ENCODE measurements around the gene EFNA4. TPM values are rescaled to one million over a fixed set of nuclear protein-coding genes. Genes with fewer than 3 reads are reported as not detected.

EFNA4 gene
- total RNA-seq, 1 experiment from 2014 or later, result 11.8 TPM

GRCh38 chr1:155068599-155068998, 5.1 kb downstream of the EFNA4 start:
- Mint-ChIP-seq H3K4me1 (peaks cover 41 to 49% of the 10 kb centered on the region in 2 experiments), H3K9me3 (no peaks in the 10 kb centered on the region; a peak in 1 of 5 replicates), H3K36me3 (ENCODE audit: insufficient read depth in 1 of 3, low read depth in 3 of 3) (peaks cover 9 to 32% (median 30%) of the 10 kb centered on the region in 3 experiments), H3K4me3 (0 out of 5 replicates have a peak overlapping the region, but pooled peaks of 1 of the 2 experiments have one; percentile 59), H3K27ac (no peak overlapping the region), H3K27me3 (ENCODE audit: low read depth) (peaks cover 22% of the 10 kb centered on the region)
- peaks cover 7% of the 10 kb centered on the region; the same call in 1 of the 2 replicates for H3K4me1 ChIP-seq (ENCODE audit: insufficient read depth, low read length)
- H3K79me2 ChIP-seq (ENCODE audit: insufficient read depth, low read length), result no peaks in the 10 kb centered on the region; the same call in 1 of the 2 replicates
- H2BK15ac ChIP-seq (ENCODE audit: low read depth, low read length), result no peak overlapping the region
- no peak overlapping the region for H3K27ac ChIP-seq (ENCODE audit: insufficient read length, low read depth, low read length)
- no peak overlapping the region for H3K4ac ChIP-seq (ENCODE audit: low read depth, low read length)
- H4K91ac ChIP-seq (ENCODE audit: insufficient read length, low read depth, low read length), result no peak overlapping the region
- no peak overlapping the region for H2BK12ac ChIP-seq (ENCODE audit: insufficient read length, low read depth, low read length)
- DNase-seq, result no peak
- H3K9me3 ChIP-seq (ENCODE audit: control insufficient read depth, low read depth, low read length), result no peaks in the 10 kb centered on the region
- H3K23me2 ChIP-seq (ENCODE audit: insufficient read length, low read depth, low read length, poor library complexity, severe bottlenecking), result peaks cover 9% of the 10 kb centered on the region
- H2BK20ac ChIP-seq (ENCODE audit: low read depth, low read length, poor library complexity, severe bottlenecking), result no peak overlapping the region
- no peak overlapping the region for H2BK5ac ChIP-seq (ENCODE audit: insufficient read length, low read length)
- H4K20me1 ChIP-seq (ENCODE audit: control insufficient read depth, insufficient read depth, insufficient read length), result no peaks in the 10 kb centered on the region
- H3K18ac ChIP-seq (ENCODE audit: insufficient read length, low read depth, low read length), result no peak overlapping the region
- H3K23ac ChIP-seq (ENCODE audit: insufficient read length, low read depth, low read length), result no peak overlapping the region
- no peak overlapping the region for H3K14ac ChIP-seq (ENCODE audit: insufficient read depth, low read length)
- H3T11ph ChIP-seq (ENCODE audit: low read length), result no peak overlapping the region
- no peak overlapping the region for H2AK5ac ChIP-seq (ENCODE audit: insufficient read length, low read length)
- no peaks in the 10 kb centered on the region for H3K27me3 ChIP-seq (ENCODE audit: insufficient read depth, low read length)
- H3K9ac ChIP-seq (ENCODE audit: extremely low read depth, insufficient read length, low read length), result no peak overlapping the region
- H2BK120ac ChIP-seq (ENCODE audit: low read depth, low read length, poor library complexity, severe bottlenecking), result no peak overlapping the region
- H4K5ac ChIP-seq (ENCODE audit: insufficient read length, low read depth, low read length), result no peak overlapping the region
- TF ChIP-seq CTCF (conservative IDR thresholded peaks at IDR 0.05), result no peak
- no peaks in the 10 kb centered on the region for H3K79me1 ChIP-seq (ENCODE audit: insufficient read depth, low read depth, low read length, poor library complexity, severe bottlenecking)
- no peak overlapping the region for H3K4me2 ChIP-seq (ENCODE audit: insufficient read depth, insufficient read length, low read length)
- H3K56ac ChIP-seq (ENCODE audit: insufficient read length, low read depth, low read length), result no peak overlapping the region
- no peak overlapping the region for H2AFZ ChIP-seq (ENCODE audit: low read length)
- no peak overlapping the region for H4K8ac ChIP-seq (replicated peaks; ENCODE audit: insufficient read length, low read depth, low read length)
- no CpG with 5 or more reads among the region's 3 CpGs for WGBS (ENCODE audit: extremely low coverage, insufficient read length, low lambda C conversion rate)

All from H9 (cell line).